SK-N-SH (cell line): ENCODE results near the gene GAMT. TPM values are rescaled to one million over a fixed set of nuclear protein-coding genes. Genes with fewer than 3 reads are reported as not detected.

Experiments used
- CTCF ChIA-PET: fragments of 300-600, 350-600 bp; formaldehyde crosslinking; extraction: SDS; loops from one replicate; lab custom pipeline; 2021; lab: Yijun Ruan, JAX
- POLR2A ChIA-PET: fragments of 350-600 bp; sonication (Branson Sonifier 250); formaldehyde crosslinking; extraction: SDS; loops from one replicate; lab custom pipeline; 2020; ENCODE audit warnings: antibody characterized with exemption, inconsistent platforms; lab: Yijun Ruan, JAX
- DNase-seq: peaks from one replicate; pipeline ENCODE4 v3.0.0; 2012
- H2AFZ ChIP-seq: fragments of 200-600 bp; sonication (generic); 2 replicates; pipeline ENCODE4 v1.8.1; 2016; ENCODE audit warnings: antibody characterized with exemption, mild to moderate bottlenecking, low read depth
- H3F3A ChIP-seq: fragments of 200-600 bp; sonication (generic); replicated peaks from 2 replicates; pipeline ENCODE3; 2016; ENCODE audit warnings: antibody characterized with exemption, mild to moderate bottlenecking; ENCODE audit not compliant: insufficient read depth
- H3K27ac ChIP-seq, 2 experiments: fragments of 200-500 bp in 1 of 2; fragments of 200-600 bp in 1 of 2; sonication (Bioruptor generic) in 1 of 2; sonication (generic), shearing (Covaris generic) in 1 of 2; 2 replicates each; pipeline versions ENCODE4 v1.5.1 to v1.6.1; 2014 to 2016; ENCODE audit warnings: low read depth in 2 of 2, inconsistent platforms in 1 of 2, low read length in 1 of 2, mild to moderate bottlenecking in 1 of 2, mixed read lengths in 1 of 2
- H3K27me3 ChIP-seq: fragments of 200-600 bp; sonication (generic), shearing (Covaris generic); 2 replicates; pipeline ENCODE4 v1.6.1; 2016; ENCODE audit warnings: mixed run types; ENCODE audit not compliant: insufficient read depth
- H3K36me3 ChIP-seq, 2 experiments: fragments of 200-500 bp in 1 of 2; fragments of 200-600 bp in 1 of 2; sonication (Bioruptor generic) in 1 of 2; sonication (generic) in 1 of 2; replicated peaks in 1 of 2; 2 replicates each; pipeline versions ENCODE3 to v1.5.1; 2014 to 2016; ENCODE audit warnings: low read length in 1 of 2, mild to moderate bottlenecking in 1 of 2; ENCODE audit not compliant: insufficient read depth in 2 of 2, control insufficient read depth in 1 of 2
- H3K4me1 ChIP-seq, 2 experiments: fragments of 200-500 bp in 1 of 2; fragments of 200-600 bp in 1 of 2; sonication (Bioruptor generic) in 1 of 2; sonication (generic), shearing (Covaris generic) in 1 of 2; 2 replicates each; pipeline versions ENCODE4 v1.5.1 to v1.6.1; 2014 to 2016; ENCODE audit warnings: low read depth in 1 of 2, low read length in 1 of 2, mixed run types in 1 of 2; ENCODE audit not compliant: insufficient read depth in 2 of 2, control insufficient read depth in 1 of 2
- H3K4me2 ChIP-seq: fragments of 200-600 bp; sonication (generic), shearing (Covaris generic); 2 replicates; pipeline ENCODE4 v1.6.1; 2017; ENCODE audit warnings: mixed run types
- H3K4me3 ChIP-seq, 2 experiments: fragments of 200-500 bp in 1 of 2; fragments of 200-600 bp in 1 of 2; sonication (Bioruptor generic) in 1 of 2; sonication (generic), shearing (Covaris generic) in 1 of 2; 2 replicates each; pipeline versions ENCODE4 v1.5.1 to v1.8.1; 2014 to 2016; ENCODE audit warnings: low read depth in 2 of 2, inconsistent platforms in 1 of 2, low read length in 1 of 2, mild to moderate bottlenecking in 1 of 2, mixed read lengths in 1 of 2, moderate library complexity in 1 of 2
- H3K79me2 ChIP-seq: fragments of 200-600 bp; sonication (generic); 2 replicates; pipeline ENCODE4 v1.8.1; 2017; ENCODE audit warnings: mild to moderate bottlenecking; ENCODE audit not compliant: insufficient read depth
- H3K9ac ChIP-seq: fragments of 200-600 bp; sonication (generic); 2 replicates; pipeline ENCODE4 v1.6.1; 2017; ENCODE audit warnings: mixed run types
- H3K9me2 ChIP-seq: fragments of 200-600 bp; sonication (generic); 2 replicates; pipeline ENCODE4 v1.6.1; 2017; ENCODE audit warnings: mixed run types
- H3K9me3 ChIP-seq: fragments of 200-600 bp; sonication (generic); 2 replicates; pipeline ENCODE4 v1.6.1; 2017; ENCODE audit warnings: mixed run types, mild to moderate bottlenecking, moderate library complexity
- H4K20me1 ChIP-seq: fragments of 200-600 bp; sonication (generic); 2 replicates; pipeline ENCODE4 v1.6.1; 2017; ENCODE audit warnings: mild to moderate bottlenecking, mixed run types; ENCODE audit not compliant: insufficient read depth
- CHD2 ChIP-seq: fragments of 150-350 bp; IDR thresholded peaks from 2 replicates; pipeline ENCODE4 v1.6.1; 2018; ENCODE audit warnings: low read length; ENCODE audit not compliant: partially characterized antibody
- ELF1 ChIP-seq: IDR thresholded peaks from 2 replicates; pipeline ENCODE4 v1.4.0; 2012
- FOSL2 ChIP-seq: IDR thresholded peaks from 2 replicates; pipeline ENCODE4 v1.4.0; 2012; ENCODE audit warnings: low read depth, mild to moderate bottlenecking, moderate library complexity, borderline replicate concordance
- GATA2 ChIP-seq: sonication (generic); formaldehyde crosslinking; IDR thresholded peaks from 2 replicates; pipeline ENCODE4 v1.5.0; 2020; ENCODE audit warnings: mild to moderate bottlenecking, missing genetic modification reagents
- MEF2A ChIP-seq: IDR thresholded peaks from 2 replicates; pipeline ENCODE4 v1.4.0; 2012; ENCODE audit warnings: low read depth, borderline replicate concordance
- RAD21 ChIP-seq: IDR thresholded peaks from 2 replicates; pipeline ENCODE4 v1.6.1; 2012; ENCODE audit warnings: mild to moderate bottlenecking, low read length
- RCOR1 ChIP-seq: fragments of 150-350 bp; IDR thresholded peaks from 2 replicates; pipeline ENCODE4 v1.6.1; 2017; ENCODE audit warnings: antibody characterized with exemption, low read length
- RFX5 ChIP-seq: IDR thresholded peaks from 2 replicates; pipeline ENCODE4 v1.6.1; 2012; ENCODE audit warnings: mild to moderate bottlenecking, improper control_type of control experiment, low read length
- RXRA ChIP-seq: IDR thresholded peaks from 2 replicates; pipeline ENCODE4 v1.4.0; 2012; ENCODE audit warnings: low read depth, mild to moderate bottlenecking, borderline replicate concordance
- SIN3A ChIP-seq: IDR thresholded peaks from 2 replicates; pipeline ENCODE4 v1.6.1; 2012; ENCODE audit warnings: low read depth, mild to moderate bottlenecking, low read length, moderate library complexity, borderline replicate concordance
- SMC3 ChIP-seq: IDR thresholded peaks from 2 replicates; pipeline ENCODE4 v1.6.1; 2012; ENCODE audit warnings: low read depth, low read length, improper control_type of control experiment
- TAF1 ChIP-seq: IDR thresholded peaks from 2 replicates; pipeline ENCODE4 v1.6.1; 2012; ENCODE audit warnings: low read depth, mild to moderate bottlenecking, low read length, moderate library complexity, borderline replicate concordance
- TEAD4 ChIP-seq: IDR thresholded peaks from 2 replicates; pipeline ENCODE4 v1.4.0; 2012; ENCODE audit warnings: mild to moderate bottlenecking, borderline replicate concordance; ENCODE audit not compliant: insufficient read depth
- WGBS: methylation state at CpG from one replicate; pipeline ENCODE4 v1.1.6; 2017; ENCODE audit warnings: low lambda C conversion rate; 5-methylcytosine and 5-hydroxymethylcytosine counted together
- polyA plus RNA-seq, 3 experiments: library from polyadenylated mRNA; depleted of rRNA; stranded (reverse); fragments of >200 nt; gene quantifications; 2 replicates each; pipeline ENCODE4 v1.2.3, GENCODE V29; 2012
- TF ChIP-seq, protein P1 (sequence below): IDR thresholded peaks from 2 replicates; pipeline ENCODE4 v1.4.0; 2012; ENCODE audit warnings: low read depth
- TF ChIP-seq, protein P2 (sequence below): fragments of 150-350 bp; IDR thresholded peaks from 2 replicates; pipeline ENCODE4 v1.6.1; 2016; ENCODE audit warnings: mild to moderate bottlenecking, low read depth, low read length
- TF ChIP-seq, protein P3 (sequence below): IDR thresholded peaks from 2 replicates; pipeline ENCODE4 v1.4.0; 2012; ENCODE audit warnings: low read depth, borderline replicate concordance
- TF ChIP-seq, protein P4 (sequence below): fragments of 200-600 bp; sonication (generic); IDR thresholded peaks from 2 replicates; pipeline ENCODE4 v1.6.1; 2017; ENCODE audit warnings: antibody characterized with exemption, mild to moderate bottlenecking, moderate library complexity
- TF ChIP-seq, protein P5 (sequence below): fragments of 150-350 bp; IDR thresholded peaks from 2 replicates; pipeline ENCODE4 v1.6.1; 2017; ENCODE audit warnings: antibody characterized with exemption, low read length, low read depth, borderline replicate concordance
- TF ChIP-seq, protein P6 (sequence below): IDR thresholded peaks from 2 replicates; pipeline ENCODE4 v1.6.1; 2012; ENCODE audit warnings: mild to moderate bottlenecking, low read depth, low read length, moderate library complexity

Gene GAMT
- polyA plus RNA-seq, 1 of the 3 experiments (the other 2 are of a cell fraction), result 85.3 TPM

DNA sequence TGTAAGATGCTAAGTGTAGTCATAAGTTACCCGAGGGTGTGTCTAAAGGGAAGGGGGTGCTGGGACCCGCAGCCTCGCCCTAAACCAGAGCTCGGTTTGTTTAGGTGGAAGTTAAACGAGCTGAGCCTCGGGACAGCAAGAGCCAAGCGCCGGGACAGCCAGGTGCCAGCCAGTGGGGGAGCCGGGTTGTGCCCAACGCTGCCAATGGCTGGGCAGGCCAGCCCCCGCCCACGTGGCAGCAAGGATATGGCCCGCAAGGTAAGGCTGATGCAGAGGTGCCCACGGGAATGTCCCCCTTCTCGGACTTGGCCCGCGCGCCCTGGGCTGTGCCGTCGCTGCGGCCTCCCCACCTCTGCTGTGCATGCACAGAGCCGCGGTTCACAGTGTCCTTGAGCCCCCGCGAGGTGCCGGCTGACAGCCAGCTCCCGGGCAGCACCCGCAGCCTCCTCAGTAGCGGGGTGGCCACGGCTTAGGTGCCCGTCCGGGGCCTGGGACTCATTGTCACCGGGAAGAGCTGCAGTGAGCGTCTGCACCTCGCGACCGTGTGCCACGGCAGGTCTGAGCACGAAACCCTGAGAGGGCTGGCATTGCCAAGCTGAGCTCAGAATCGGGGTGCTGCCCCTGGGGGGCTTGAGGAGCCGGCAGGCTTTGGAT lies 27.5 kb upstream of the GAMT start:
- Histone ChIP-seq H3K4me3 (no peak overlapping the region), H3K36me3 (peaks cover 0 to 81% of the 10 kb centered on the region in 2 experiments), H3K4me2 (no peak overlapping the region), H4K20me1 (peaks cover 21% of the 10 kb centered on the region; the same call in 1 of the 2 replicates), H3F3A (no peaks in the 10 kb centered on the region), H3K27ac (no peak overlapping the region), H3K9me3 (no peaks in the 10 kb centered on the region), H3K9me2 (no peaks in the 10 kb centered on the region), H3K79me2 (peaks cover 21% of the 10 kb centered on the region), H2AFZ (no peak overlapping the region), H3K4me1 (no peaks in the 10 kb centered on the region; a peak in 1 of 4 replicates), H3K27me3 (no peaks in the 10 kb centered on the region), H3K9ac (no peak overlapping the region)
- 92% methylated on average over 10 of the region's 41 CpGs for WGBS
- TF ChIP-seq GATA2 (CRISPR knock-in tag), result no peak
- no peak for TF ChIP-seq SMC3
- TF ChIP-seq, protein P1, sequence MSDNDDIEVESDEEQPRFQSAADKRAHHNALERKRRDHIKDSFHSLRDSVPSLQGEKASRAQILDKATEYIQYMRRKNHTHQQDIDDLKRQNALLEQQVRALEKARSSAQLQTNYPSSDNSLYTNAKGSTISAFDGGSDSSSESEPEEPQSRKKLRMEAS, result no peak
- no peak for TF ChIP-seq RCOR1
- no peak for TF ChIP-seq TEAD4
- TF ChIP-seq, protein P2, sequence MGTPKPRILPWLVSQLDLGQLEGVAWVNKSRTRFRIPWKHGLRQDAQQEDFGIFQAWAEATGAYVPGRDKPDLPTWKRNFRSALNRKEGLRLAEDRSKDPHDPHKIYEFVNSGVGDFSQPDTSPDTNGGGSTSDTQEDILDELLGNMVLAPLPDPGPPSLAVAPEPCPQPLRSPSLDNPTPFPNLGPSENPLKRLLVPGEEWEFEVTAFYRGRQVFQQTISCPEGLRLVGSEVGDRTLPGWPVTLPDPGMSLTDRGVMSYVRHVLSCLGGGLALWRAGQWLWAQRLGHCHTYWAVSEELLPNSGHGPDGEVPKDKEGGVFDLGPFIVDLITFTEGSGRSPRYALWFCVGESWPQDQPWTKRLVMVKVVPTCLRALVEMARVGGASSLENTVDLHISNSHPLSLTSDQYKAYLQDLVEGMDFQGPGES, result no peak
- TF ChIP-seq, protein P3, sequence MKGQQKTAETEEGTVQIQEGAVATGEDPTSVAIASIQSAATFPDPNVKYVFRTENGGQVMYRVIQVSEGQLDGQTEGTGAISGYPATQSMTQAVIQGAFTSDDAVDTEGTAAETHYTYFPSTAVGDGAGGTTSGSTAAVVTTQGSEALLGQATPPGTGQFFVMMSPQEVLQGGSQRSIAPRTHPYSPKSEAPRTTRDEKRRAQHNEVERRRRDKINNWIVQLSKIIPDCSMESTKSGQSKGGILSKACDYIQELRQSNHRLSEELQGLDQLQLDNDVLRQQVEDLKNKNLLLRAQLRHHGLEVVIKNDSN, result no peak
- no peak for TF ChIP-seq FOSL2
- TF ChIP-seq SIN3A, result no peak
- no peak for TF ChIP-seq TAF1
- no peak for TF ChIP-seq ELF1
- TF ChIP-seq RAD21, result no peak
- TF ChIP-seq, protein P4, sequence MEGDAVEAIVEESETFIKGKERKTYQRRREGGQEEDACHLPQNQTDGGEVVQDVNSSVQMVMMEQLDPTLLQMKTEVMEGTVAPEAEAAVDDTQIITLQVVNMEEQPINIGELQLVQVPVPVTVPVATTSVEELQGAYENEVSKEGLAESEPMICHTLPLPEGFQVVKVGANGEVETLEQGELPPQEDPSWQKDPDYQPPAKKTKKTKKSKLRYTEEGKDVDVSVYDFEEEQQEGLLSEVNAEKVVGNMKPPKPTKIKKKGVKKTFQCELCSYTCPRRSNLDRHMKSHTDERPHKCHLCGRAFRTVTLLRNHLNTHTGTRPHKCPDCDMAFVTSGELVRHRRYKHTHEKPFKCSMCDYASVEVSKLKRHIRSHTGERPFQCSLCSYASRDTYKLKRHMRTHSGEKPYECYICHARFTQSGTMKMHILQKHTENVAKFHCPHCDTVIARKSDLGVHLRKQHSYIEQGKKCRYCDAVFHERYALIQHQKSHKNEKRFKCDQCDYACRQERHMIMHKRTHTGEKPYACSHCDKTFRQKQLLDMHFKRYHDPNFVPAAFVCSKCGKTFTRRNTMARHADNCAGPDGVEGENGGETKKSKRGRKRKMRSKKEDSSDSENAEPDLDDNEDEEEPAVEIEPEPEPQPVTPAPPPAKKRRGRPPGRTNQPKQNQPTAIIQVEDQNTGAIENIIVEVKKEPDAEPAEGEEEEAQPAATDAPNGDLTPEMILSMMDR, result no peak
- no peak for TF ChIP-seq RXRA
- no peak for TF ChIP-seq CHD2
- TF ChIP-seq, protein P5, sequence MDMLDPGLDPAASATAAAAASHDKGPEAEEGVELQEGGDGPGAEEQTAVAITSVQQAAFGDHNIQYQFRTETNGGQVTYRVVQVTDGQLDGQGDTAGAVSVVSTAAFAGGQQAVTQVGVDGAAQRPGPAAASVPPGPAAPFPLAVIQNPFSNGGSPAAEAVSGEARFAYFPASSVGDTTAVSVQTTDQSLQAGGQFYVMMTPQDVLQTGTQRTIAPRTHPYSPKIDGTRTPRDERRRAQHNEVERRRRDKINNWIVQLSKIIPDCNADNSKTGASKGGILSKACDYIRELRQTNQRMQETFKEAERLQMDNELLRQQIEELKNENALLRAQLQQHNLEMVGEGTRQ, result no peak
- no peak for TF ChIP-seq MEF2A
- TF ChIP-seq RFX5, result no peak
- TF ChIP-seq, protein P6, sequence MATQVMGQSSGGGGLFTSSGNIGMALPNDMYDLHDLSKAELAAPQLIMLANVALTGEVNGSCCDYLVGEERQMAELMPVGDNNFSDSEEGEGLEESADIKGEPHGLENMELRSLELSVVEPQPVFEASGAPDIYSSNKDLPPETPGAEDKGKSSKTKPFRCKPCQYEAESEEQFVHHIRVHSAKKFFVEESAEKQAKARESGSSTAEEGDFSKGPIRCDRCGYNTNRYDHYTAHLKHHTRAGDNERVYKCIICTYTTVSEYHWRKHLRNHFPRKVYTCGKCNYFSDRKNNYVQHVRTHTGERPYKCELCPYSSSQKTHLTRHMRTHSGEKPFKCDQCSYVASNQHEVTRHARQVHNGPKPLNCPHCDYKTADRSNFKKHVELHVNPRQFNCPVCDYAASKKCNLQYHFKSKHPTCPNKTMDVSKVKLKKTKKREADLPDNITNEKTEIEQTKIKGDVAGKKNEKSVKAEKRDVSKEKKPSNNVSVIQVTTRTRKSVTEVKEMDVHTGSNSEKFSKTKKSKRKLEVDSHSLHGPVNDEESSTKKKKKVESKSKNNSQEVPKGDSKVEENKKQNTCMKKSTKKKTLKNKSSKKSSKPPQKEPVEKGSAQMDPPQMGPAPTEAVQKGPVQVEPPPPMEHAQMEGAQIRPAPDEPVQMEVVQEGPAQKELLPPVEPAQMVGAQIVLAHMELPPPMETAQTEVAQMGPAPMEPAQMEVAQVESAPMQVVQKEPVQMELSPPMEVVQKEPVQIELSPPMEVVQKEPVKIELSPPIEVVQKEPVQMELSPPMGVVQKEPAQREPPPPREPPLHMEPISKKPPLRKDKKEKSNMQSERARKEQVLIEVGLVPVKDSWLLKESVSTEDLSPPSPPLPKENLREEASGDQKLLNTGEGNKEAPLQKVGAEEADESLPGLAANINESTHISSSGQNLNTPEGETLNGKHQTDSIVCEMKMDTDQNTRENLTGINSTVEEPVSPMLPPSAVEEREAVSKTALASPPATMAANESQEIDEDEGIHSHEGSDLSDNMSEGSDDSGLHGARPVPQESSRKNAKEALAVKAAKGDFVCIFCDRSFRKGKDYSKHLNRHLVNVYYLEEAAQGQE, result no peak
- no peak for DNase-seq
- ChIA-PET POLR2A (no interaction called here), CTCF (interaction anchor here (1.2 kb wide), 1 partner anchor 9 kb away, joined by 5 read pairs; no protein-coding TSS in a partner anchor)
